Gastrocnemius medialis (tissue), 4 donors: ENCODE measurements around the gene GRHPR. TPM values are rescaled to one million over a fixed set of nuclear protein-coding genes. Genes with fewer than 3 reads are reported as not detected.

ENCODE experiments used
- ATAC-seq, 2 donors: fragments of 150-250 bp; one replicate each; pipeline ENCODE4 v1.9.1; 2016
- DNase-seq, 2 donors: peaks; one replicate each; pipeline ENCODE4 v3.0.0-alpha.2; 2019
- H3K27ac ChIP-seq, 4 donors: fragments of 200-600 bp; sonication (generic); 1 replicate in 1 of 4; 2 replicates in 3 of 4; pipeline ENCODE4 v1.5.1; 2016 to 2018; ENCODE audit warnings: mild to moderate bottlenecking in 2 of 4, moderate library complexity in 1 of 4
- H3K27me3 ChIP-seq, 3 donors: fragments of 200-600 bp; sonication (generic) in 2 of 3; 1 replicate in 1 of 3; 2 replicates in 2 of 3; pipeline versions ENCODE4 v1.5.1 to v1.6.0; 2016 to 2019; ENCODE audit warnings: mild to moderate bottlenecking in 1 of 3, moderate library complexity in 1 of 3
- H3K36me3 ChIP-seq, 2 donors: fragments of 200-600 bp; sonication (generic) in 1 of 2; one replicate each; pipeline ENCODE4 v1.5.1; 2017 to 2018
- H3K4me1 ChIP-seq, 2 donors: fragments of 200-600 bp; sonication (generic) in 1 of 2; one replicate each; pipeline ENCODE4 v1.5.1; 2016 to 2017; ENCODE audit warnings: mild to moderate bottlenecking in 2 of 2
- H3K4me3 ChIP-seq, 4 donors: fragments of 200-600 bp; sonication (generic) in 3 of 4; 1 replicate in 1 of 4; 2 replicates in 3 of 4; pipeline ENCODE4 v1.5.1; 2016 to 2019; ENCODE audit warnings: mild to moderate bottlenecking in 2 of 4
- H3K9me3 ChIP-seq, 3 donors: fragments of 200-600 bp; sonication (generic) in 2 of 3; 1 replicate in 1 of 3; 2 replicates in 2 of 3; pipeline ENCODE4 v1.5.1; 2016 to 2019
- POLR2A ChIP-seq, 2 donors: fragments of 450-650 bp; IDR thresholded peaks; one replicate each; pipeline ENCODE4 v1.6.1; 2017; ENCODE audit warnings: antibody characterized with exemption in 2 of 2, mild to moderate bottlenecking in 2 of 2, moderate library complexity in 2 of 2
- in situ Hi-C, 4 donors: fragments of 200-750 bp; cut with MboI; loops; one replicate each; pipeline versions ENCODE4 v1.15.0 to v1.8.0; 2017; ENCODE audit warnings: low sequenced_read_pairs in 4 of 4
- intact Hi-C: fragments of 100-400 bp; cut with DNase I; formaldehyde crosslinking; loops from one replicate; pipeline ENCODE4 v1.15.1; 2023; ENCODE audit warnings: low total_unique reads
- total RNA-seq, 4 donors: library from RNA; depleted of rRNA; stranded (reverse); fragments of >200 nt; gene quantifications; one replicate each; pipeline versions ENCODE4 v1.1.0 to v1.2.3, GENCODE V29; 2016
- TF ChIP-seq, protein P1 (sequence below), 5 experiments: fragments of 450-650 bp in 3 of 5; fragments of 200-600 bp in 2 of 5; sonication (generic) in 2 of 5; IDR thresholded peaks in 4 of 5; conservative IDR thresholded peaks in 1 of 5; 1 replicate in 4 of 5; 2 replicates in 1 of 5; pipeline ENCODE4 v1.5.1; 2016 to 2019; ENCODE audit warnings: antibody characterized with exemption in 5 of 5, mild to moderate bottlenecking in 3 of 5, moderate library complexity in 3 of 5

Gene GRHPR
- total RNA-seq, 4 donors from 2014 or later, result 119 to 138 (median 128) TPM

GRCh38 chr9:37420271-37421215, 2.0 kb upstream of the GRHPR start:
- TF ChIP-seq, protein P1, sequence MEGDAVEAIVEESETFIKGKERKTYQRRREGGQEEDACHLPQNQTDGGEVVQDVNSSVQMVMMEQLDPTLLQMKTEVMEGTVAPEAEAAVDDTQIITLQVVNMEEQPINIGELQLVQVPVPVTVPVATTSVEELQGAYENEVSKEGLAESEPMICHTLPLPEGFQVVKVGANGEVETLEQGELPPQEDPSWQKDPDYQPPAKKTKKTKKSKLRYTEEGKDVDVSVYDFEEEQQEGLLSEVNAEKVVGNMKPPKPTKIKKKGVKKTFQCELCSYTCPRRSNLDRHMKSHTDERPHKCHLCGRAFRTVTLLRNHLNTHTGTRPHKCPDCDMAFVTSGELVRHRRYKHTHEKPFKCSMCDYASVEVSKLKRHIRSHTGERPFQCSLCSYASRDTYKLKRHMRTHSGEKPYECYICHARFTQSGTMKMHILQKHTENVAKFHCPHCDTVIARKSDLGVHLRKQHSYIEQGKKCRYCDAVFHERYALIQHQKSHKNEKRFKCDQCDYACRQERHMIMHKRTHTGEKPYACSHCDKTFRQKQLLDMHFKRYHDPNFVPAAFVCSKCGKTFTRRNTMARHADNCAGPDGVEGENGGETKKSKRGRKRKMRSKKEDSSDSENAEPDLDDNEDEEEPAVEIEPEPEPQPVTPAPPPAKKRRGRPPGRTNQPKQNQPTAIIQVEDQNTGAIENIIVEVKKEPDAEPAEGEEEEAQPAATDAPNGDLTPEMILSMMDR (IDR thresholded peaks at IDR 0.05 in 4 of 5, conservative IDR thresholded peaks at IDR 0.05 in 1 of 5), result no peak
- no peak for TF ChIP-seq POLR2A (IDR thresholded peaks at IDR 0.05)
- peaks cover 25 to 27% of the 10 kb centered on the region in 2 donors for H3K4me1 ChIP-seq
- no peaks in the 10 kb centered on the region for H3K36me3 ChIP-seq
- no peaks in the 10 kb centered on the region for H3K27me3 ChIP-seq
- no peak overlapping the region for H3K27ac ChIP-seq
- H3K4me3 ChIP-seq, result no peak overlapping the region
- no peaks in the 10 kb centered on the region for H3K9me3 ChIP-seq
- intact Hi-C loops, result loop anchor here (5.0 kb wide), 3 partner anchors 67 to 298 kb away; partner anchors contain the start of genes POLR1E, TOMM5 and ZCCHC7
- no peak for DNase-seq
- in situ Hi-C loops, result no loop called here
- no peak for ATAC-seq

DNA sequence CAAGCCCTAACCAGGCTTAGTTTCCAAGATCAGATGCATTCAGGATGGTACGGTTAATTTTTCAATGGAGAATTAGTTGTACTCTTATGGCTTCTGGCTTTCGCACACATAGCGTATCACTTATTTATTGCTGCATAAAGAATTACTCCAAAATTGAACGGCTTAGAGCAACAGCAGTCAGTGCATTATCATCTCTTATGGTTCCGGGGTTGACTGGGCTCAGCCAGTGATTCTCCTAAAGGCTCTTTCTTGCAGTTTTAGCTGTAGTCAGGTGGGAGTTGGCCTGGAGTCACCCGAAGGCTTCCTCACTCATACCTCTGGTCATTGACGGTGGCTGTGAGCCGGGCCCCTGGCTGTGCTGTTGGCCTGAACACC, 595 bp upstream of the GRHPR start:
- Histone ChIP-seq H3K36me3 (peaks cover 0 to 5% of the 10 kb centered on the region in 2 donors), H3K4me1 (peaks cover 25 to 27% of the 10 kb centered on the region in 2 donors), H3K27ac (peak overlapping the region; percentile 86 to 94 (median 92)), H3K9me3 (no peaks in the 10 kb centered on the region), H3K4me3 (peak overlapping the region; percentile 80 to 96 (median 92)), H3K27me3 (no peaks in the 10 kb centered on the region)
- in situ Hi-C loops (no loop called here), intact Hi-C loops (loop anchor here (1.0 to 5.0 kb wide), 5 partner anchors 9 to 300 kb away; partner anchors contain the start of genes POLR1E, TOMM5, ZBTB5 and ZCCHC7)
- peak in 1 of 2 donors; percentile 51 for ATAC-seq
- peak in 1 of 2 donors; percentile 52 for DNase-seq
- TF ChIP-seq, protein P1 (IDR thresholded peaks at IDR 0.05 in 4 of 5, conservative IDR thresholded peaks at IDR 0.05 in 1 of 5), result no peak
- no peak for TF ChIP-seq POLR2A (IDR thresholded peaks at IDR 0.05)

- TF ChIP-seq, protein P1 (IDR thresholded peaks at IDR 0.05 in 4 of 5, conservative IDR thresholded peaks at IDR 0.05 in 1 of 5), result no peak
- no peak for TF ChIP-seq POLR2A (IDR thresholded peaks at IDR 0.05)
- no peak for DNase-seq
- peaks cover 0 to 21% of the 10 kb centered on the region in 2 donors for H3K36me3 ChIP-seq
- H3K4me1 ChIP-seq, result peaks cover 25 to 27% of the 10 kb centered on the region in 2 donors
- intact Hi-C loops, result loop anchor here (2.0 to 5.0 kb wide), 4 partner anchors 41 to 301 kb away; partner anchors contain the start of genes POLR1E, TOMM5, ZBTB5 and ZCCHC7
- no peaks in the 10 kb centered on the region for H3K27me3 ChIP-seq
- no peak for ATAC-seq
- peak overlapping the region; percentile 80 to 96 (median 92) for H3K4me3 ChIP-seq
- H3K27ac ChIP-seq, result peak overlapping the region; percentile 86 to 94 (median 92)
- H3K9me3 ChIP-seq, result no peaks in the 10 kb centered on the region
- in situ Hi-C loops, result no loop called here
Measured at GRCh38 chr9:37423508-37423907, 1.0 kb downstream of the GRHPR start.

DNA sequence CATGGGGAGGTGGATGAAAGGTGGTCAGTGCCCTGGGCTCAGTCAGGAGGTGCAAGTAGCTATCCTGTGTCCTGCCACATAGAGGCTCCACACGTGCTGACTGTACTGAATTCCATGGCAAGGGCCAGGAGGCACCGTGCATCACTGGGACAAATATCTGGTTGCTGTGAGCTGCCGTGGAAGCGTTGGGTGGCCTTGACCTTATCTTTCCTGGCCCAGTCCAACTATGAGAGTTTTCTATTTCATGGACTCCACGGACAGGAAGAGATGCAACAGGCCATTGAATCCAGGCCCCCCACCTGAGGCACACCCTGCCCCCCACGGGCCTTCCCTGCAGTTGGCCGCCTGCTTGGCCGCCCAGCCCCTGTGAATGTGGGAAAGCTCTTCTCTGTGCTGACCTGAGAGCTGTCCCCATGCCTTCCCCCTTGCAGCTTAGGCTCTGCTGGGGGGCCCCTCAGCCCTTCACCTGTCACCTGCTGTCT, 1.7 kb downstream of the GRHPR start:
- H3K9me3 ChIP-seq, result no peaks in the 10 kb centered on the region
- DNase-seq, result peak in 1 of 2 donors; percentile 38
- in situ Hi-C loops, result no loop called here
- no peak for ATAC-seq
- TF ChIP-seq POLR2A (IDR thresholded peaks at IDR 0.05), result no peak
- TF ChIP-seq, protein P1 (IDR thresholded peaks at IDR 0.05 in 4 of 5, conservative IDR thresholded peaks at IDR 0.05 in 1 of 5), result no peak
- H3K36me3 ChIP-seq, result peaks cover 0 to 28% of the 10 kb centered on the region in 2 donors
- intact Hi-C loops, result loop anchor here (5.0 kb wide), 3 partner anchors 63 to 302 kb away; partner anchors contain the start of genes POLR1E, TOMM5 and ZCCHC7
- H3K27ac ChIP-seq, result peak overlapping the region in 2 of 4 donors; percentile 86 to 93
- no peaks in the 10 kb centered on the region for H3K27me3 ChIP-seq
- H3K4me3 ChIP-seq, result peak overlapping the region in 2 of 4 donors; percentile 80 to 93
- H3K4me1 ChIP-seq, result peaks cover 25 to 27% of the 10 kb centered on the region in 2 donors
